SK-N-MC (cell line): Measurements from ENCODE around the gene VPS8.

Experiments
- EZH2 ChIP-seq: fragments of 200-600 bp; sonication (generic); IDR thresholded peaks from one replicate; pipeline ENCODE4 v1.6.1; 2017; ENCODE audit warnings: antibody characterized with exemption
- FOXP2 ChIP-seq: optimal IDR thresholded peaks from 2 replicates; pipeline ENCODE3; 2011; ENCODE audit warnings: mild to moderate bottlenecking, moderate library complexity; ENCODE audit not compliant: insufficient read depth; ENCODE audit errors: extremely low read length, control extremely low read depth
- POLR2AphosphoS5 ChIP-seq: IDR thresholded peaks from 2 replicates; pipeline ENCODE4 v1.6.1; 2012; ENCODE audit warnings: mild to moderate bottlenecking, low read depth, low read length, borderline replicate concordance

- no peak for TF ChIP-seq POLR2AphosphoS5
- TF ChIP-seq EZH2, result no peak
- no peak for TF ChIP-seq FOXP2
Observed at GRCh38 chr3:184807549-184807948, 4.4 kb upstream of the VPS8 start.
